Central memory CD8-positive, alpha-beta T cell (primary cell): Measurements from ENCODE around the gene VPS9D1.

Source experiments
- ATAC-seq: fragments of 150-1000 bp; cut with Tn5 transposase; replicated peaks from 2 replicates; pipeline ENCODE4 v1.10.0; 2022; ENCODE audit warnings: mild to moderate bottlenecking, moderate FRiP score, moderate number of reproducible peaks; ENCODE audit not compliant: poor library complexity, severe bottlenecking; ENCODE audit errors: extremely low read depth
- DNase-seq, 2 donors: peaks; one replicate each; pipeline ENCODE4 v3.0.0; 2021; ENCODE audit warnings: low spot score in 2 of 2
- H3K27ac Mint-ChIP-seq: one replicate; pipeline ENCODE4 v1.8.0; 2022; ENCODE audit warnings: low read depth, mild to moderate bottlenecking, moderate library complexity, mixed read lengths
- H3K27me3 Mint-ChIP-seq: one replicate; pipeline ENCODE4 v1.8.0; 2022; ENCODE audit warnings: mixed read lengths
- H3K36me3 Mint-ChIP-seq: one replicate; pipeline ENCODE4 v1.8.0; 2022; ENCODE audit warnings: mild to moderate bottlenecking, moderate library complexity, mixed read lengths; ENCODE audit not compliant: insufficient read depth
- H3K4me1 Mint-ChIP-seq: one replicate; pipeline ENCODE4 v1.8.0; 2022; ENCODE audit warnings: mixed read lengths
- H3K4me3 Mint-ChIP-seq: one replicate; pipeline ENCODE4 v1.8.0; 2022; ENCODE audit warnings: mild to moderate bottlenecking, moderate library complexity, mixed read lengths
- H3K9me3 Mint-ChIP-seq: one replicate; pipeline ENCODE4 v1.8.0; 2022; ENCODE audit warnings: mixed read lengths

The VPS9D1 gene

DNA sequence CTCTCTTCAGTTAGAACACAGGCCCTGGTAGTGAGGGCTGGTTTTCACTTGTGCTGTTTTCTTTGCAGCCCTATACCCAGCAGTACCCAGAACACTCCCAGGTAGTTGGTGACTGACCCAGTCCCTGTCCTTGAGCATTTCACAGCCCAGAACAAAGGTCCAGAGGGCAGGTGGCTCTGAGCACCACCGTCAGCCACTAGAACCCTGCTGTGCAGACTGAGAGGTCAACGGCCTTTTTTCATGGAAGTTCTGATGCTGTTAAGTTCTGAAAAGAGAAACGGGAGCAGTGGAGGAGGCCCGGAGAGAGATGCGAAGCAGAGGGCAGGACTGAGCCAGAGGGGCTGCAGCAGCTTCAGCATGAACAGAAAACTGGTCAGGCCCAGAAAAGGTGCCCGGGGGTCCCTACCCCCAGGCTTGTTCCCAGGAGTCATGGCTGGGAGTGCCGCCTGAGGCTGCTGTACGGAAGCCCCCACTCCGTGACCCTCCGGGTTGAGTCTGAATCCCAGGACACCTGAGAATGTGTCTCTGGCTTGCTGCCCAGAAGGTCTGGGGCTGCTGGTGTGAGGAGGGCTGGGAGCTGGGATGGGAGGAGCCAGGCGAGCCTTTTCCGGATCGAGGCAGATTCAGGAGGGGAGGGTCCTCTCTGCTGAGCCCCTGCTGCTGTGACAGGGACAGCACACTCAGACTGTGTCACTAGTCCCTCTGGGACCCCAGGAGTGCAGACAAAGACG is 9.3 kb upstream of the VPS9D1 start:
- no peaks in the 10 kb centered on the region for H3K27me3 Mint-ChIP-seq
- no peak for DNase-seq
- ATAC-seq: no peak
- peaks cover 36% of the 10 kb centered on the region for H3K4me1 Mint-ChIP-seq
- H3K27ac Mint-ChIP-seq: peak overlapping the region; percentile 65
- peaks cover 96% of the 10 kb centered on the region for H3K36me3 Mint-ChIP-seq
- no peaks in the 10 kb centered on the region for H3K9me3 Mint-ChIP-seq
- no peak overlapping the region for H3K4me3 Mint-ChIP-seq

- H3K27me3 Mint-ChIP-seq: no peaks in the 10 kb centered on the region
- H3K36me3 Mint-ChIP-seq: peaks cover 96% of the 10 kb centered on the region
- H3K9me3 Mint-ChIP-seq: no peaks in the 10 kb centered on the region
- no peak overlapping the region for H3K4me3 Mint-ChIP-seq
- DNase-seq (no peak), ATAC-seq (no peak)
- H3K4me1 Mint-ChIP-seq: peaks cover 42% of the 10 kb centered on the region
- H3K27ac Mint-ChIP-seq: peak overlapping the region; percentile 35
Observed at GRCh38 chr16:89729293-89729692, 8.6 kb upstream of the VPS9D1 start.

DNA sequence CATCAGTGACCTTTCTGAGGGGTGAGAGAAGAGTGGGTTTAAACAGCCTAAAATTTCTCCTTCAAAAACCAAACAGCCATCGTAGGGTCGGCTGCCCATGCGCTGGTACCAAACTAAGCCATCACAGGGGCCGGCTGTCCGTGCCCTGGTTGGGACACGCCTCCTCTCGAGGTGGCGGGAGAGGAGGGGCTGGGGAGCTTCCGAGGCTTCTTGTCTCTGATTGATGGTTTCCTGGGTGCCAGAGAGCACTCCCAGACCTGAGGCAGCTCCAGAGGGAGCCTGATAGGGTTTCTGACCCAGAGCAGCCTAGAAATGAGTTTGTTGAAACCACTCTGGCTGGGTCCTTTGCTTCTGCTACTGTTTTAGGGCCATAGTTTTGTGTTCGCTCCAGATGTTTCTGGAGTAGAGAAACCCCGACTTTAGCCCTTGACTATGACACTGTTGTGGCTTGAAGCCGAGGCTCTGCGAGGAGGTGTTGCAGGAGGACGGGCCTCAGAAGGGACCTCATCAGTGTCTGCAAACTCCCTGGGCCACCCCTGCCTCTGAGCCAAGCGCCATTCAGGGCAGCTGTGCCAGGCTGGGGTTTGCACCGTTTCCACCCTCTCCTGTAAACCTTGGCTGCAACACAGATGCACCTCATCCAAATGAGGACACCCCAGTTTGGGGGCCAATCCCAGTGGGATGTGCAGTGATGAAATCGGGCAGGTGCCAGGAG is 6.9 kb upstream of the VPS9D1 start:
- H3K4me3 Mint-ChIP-seq: peak overlapping the region; percentile 68
- H3K27me3 Mint-ChIP-seq: no peaks in the 10 kb centered on the region
- DNase-seq (no peak), ATAC-seq (no peak)
- peaks cover 51% of the 10 kb centered on the region for H3K4me1 Mint-ChIP-seq
- H3K36me3 Mint-ChIP-seq: peaks cover 96% of the 10 kb centered on the region
- peak overlapping the region; percentile 25 for H3K27ac Mint-ChIP-seq
- H3K9me3 Mint-ChIP-seq: no peaks in the 10 kb centered on the region

DNA sequence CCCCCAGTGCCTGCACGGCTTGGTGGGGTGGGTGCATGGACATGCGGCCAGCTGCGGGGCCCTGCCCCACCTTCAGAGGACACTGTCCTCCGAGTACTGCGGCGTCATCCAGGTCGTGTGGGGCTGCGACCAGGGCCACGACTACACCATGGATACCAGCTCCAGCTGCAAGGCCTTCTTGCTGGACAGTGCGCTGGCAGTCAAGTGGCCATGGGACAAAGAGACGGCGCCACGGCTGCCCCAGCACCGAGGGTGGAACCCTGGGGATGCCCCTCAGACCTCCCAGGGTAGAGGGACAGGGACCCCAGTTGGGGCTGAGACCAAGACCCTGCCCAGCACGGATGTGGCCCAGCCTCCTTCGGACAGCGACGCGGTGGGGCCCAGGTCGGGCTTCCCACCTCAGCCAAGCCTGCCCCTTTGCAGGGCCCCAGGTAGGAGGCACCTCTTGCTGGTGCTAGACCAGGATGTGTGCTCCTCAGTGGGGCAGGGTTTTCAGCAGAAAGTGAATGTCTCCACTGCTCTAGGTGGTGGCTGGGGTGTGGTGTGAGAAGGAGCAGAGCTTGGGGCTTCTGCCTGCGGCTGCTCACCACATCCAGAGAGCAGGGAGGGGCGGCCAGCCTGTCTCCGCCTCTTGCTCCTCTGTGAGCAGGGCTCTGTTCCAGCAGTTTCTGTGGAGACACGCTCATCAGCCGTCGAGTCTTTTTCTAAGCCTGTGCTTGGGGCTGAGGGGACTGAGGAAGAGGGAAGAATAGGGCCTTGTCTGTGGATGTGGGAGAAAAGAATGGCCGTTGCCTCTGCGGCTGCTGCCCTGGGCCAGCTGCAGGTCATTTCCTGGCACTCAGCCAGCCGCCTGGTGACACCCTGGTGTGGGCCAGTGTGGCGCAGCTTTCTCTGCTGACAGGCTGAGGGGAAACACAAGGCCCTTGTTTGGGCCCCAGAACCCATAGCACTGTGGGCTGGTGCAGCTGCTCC is 2.9 kb upstream of the VPS9D1 start:
- Mint-ChIP-seq H3K4me3 (peak overlapping the region; percentile 93), H3K4me1 (peaks cover 48% of the 10 kb centered on the region), H3K36me3 (peaks cover 73% of the 10 kb centered on the region), H3K27me3 (no peaks in the 10 kb centered on the region), H3K9me3 (no peaks in the 10 kb centered on the region), H3K27ac (peak overlapping the region; percentile 97)
- ATAC-seq: peak; percentile 64
- peak; percentile 74 to 93 for DNase-seq

GRCh38 chr16:89722392-89723278 is 1.9 kb upstream of the VPS9D1 start:
- H3K36me3 Mint-ChIP-seq: peaks cover 68% of the 10 kb centered on the region
- H3K4me1 Mint-ChIP-seq: peaks cover 55% of the 10 kb centered on the region
- H3K27me3 Mint-ChIP-seq: no peaks in the 10 kb centered on the region
- H3K27ac Mint-ChIP-seq: peak overlapping the region; percentile 97
- no peaks in the 10 kb centered on the region for H3K9me3 Mint-ChIP-seq
- DNase-seq: peak; percentile 68 to 83
- H3K4me3 Mint-ChIP-seq: peak overlapping the region; percentile 93
- ATAC-seq: peak; percentile 42

- Mint-ChIP-seq H3K9me3 (no peaks in the 10 kb centered on the region), H3K27ac (peak overlapping the region; percentile 97), H3K27me3 (no peaks in the 10 kb centered on the region), H3K4me3 (peak overlapping the region; percentile 93), H3K4me1 (peaks cover 50% of the 10 kb centered on the region), H3K36me3 (peaks cover 59% of the 10 kb centered on the region)
- ATAC-seq: peak; percentile 59
- peak; percentile 81 to 92 for DNase-seq
Observed at GRCh38 chr16:89721546-89722391, 1.1 kb upstream of the VPS9D1 start.

DNA sequence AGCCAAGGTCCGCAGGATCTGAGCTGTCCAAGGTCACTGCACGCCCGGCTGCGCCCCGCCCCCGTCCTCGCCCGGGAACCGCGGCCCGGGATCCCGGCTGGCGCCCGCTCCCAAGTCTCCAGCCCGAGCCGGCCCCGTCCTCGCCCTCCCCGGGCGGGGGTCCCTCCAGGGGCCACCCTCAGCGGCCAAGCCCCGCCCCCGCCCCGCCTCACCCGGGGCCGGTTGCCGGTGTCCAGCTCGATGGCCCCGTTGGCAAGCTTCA is 216 bp downstream of the VPS9D1 start:
- H3K9me3 Mint-ChIP-seq: no peaks in the 10 kb centered on the region

DNA sequence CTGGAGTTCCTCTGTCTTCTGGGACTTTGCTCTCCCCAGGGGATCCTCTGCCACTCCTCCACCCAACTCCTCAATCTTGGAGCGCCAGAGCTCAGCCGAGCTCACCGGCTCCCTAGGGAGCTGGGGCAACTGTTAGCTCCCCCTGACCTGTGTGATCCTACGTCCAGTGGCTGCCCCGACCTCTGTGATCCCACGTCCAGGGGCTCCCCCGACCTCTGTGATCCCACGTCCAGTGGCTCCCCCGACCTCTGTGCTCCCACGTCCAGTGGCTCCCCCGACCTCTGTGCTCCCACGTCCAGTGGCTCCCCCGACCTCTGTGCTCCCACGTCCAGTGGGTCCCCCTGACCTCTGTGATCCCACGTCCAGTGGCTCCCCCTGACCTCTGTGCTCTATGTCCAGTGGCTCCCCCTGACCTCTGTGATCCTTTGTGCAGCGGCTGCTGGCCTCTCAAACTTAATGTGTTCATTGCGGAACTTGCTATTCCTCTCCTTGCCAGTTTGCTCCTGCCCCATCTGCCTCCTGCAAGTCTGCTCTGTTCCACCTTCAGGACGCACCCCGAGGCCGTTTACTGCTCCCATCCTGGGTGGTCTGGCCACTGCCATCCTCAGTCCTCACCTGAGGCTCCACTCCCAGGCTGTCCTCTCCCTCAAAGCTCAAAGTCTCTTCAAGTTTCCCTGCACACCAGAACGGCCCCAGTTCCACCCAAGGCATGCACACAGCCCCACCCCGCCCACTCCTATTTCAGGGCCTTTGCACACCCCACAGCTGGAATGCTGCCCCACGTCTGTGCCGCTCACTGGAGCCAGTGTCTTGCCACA is 2.8 kb downstream of the VPS9D1 start:
- Mint-ChIP-seq H3K9me3 (no peaks in the 10 kb centered on the region), H3K27ac (peak overlapping the region; percentile 80), H3K36me3 (peaks cover 21% of the 10 kb centered on the region), H3K4me3 (no peak overlapping the region), H3K27me3 (no peaks in the 10 kb centered on the region), H3K4me1 (peaks cover 37% of the 10 kb centered on the region)
- ATAC-seq (no peak), DNase-seq (no peak)

More for the DNA sequence above, 216 bp downstream of the VPS9D1 start:
- DNase-seq (no peak), ATAC-seq (no peak)
- H3K27me3 Mint-ChIP-seq: no peaks in the 10 kb centered on the region
- peak overlapping the region; percentile 97 for H3K27ac Mint-ChIP-seq
- peaks cover 47% of the 10 kb centered on the region for H3K36me3 Mint-ChIP-seq
- peak overlapping the region; percentile 93 for H3K4me3 Mint-ChIP-seq
- peaks cover 49% of the 10 kb centered on the region for H3K4me1 Mint-ChIP-seq

- no peak for DNase-seq
- Mint-ChIP-seq H3K9me3 (no peaks in the 10 kb centered on the region), H3K27ac (peak overlapping the region; percentile 80), H3K36me3 (peaks cover 13% of the 10 kb centered on the region), H3K4me1 (peaks cover 31% of the 10 kb centered on the region), H3K27me3 (no peaks in the 10 kb centered on the region), H3K4me3 (no peak overlapping the region)
- no peak for ATAC-seq
Observed at GRCh38 chr16:89716916-89717687, 3.6 kb downstream of the VPS9D1 start.

GRCh38 chr16:89716493-89716892 is 4.2 kb downstream of the VPS9D1 start:
- no peaks in the 10 kb centered on the region for H3K9me3 Mint-ChIP-seq
- no peak overlapping the region for H3K27ac Mint-ChIP-seq
- peaks cover 31% of the 10 kb centered on the region for H3K4me1 Mint-ChIP-seq
- no peak overlapping the region for H3K4me3 Mint-ChIP-seq
- no peak for ATAC-seq
- H3K27me3 Mint-ChIP-seq: no peaks in the 10 kb centered on the region
- peaks cover 12% of the 10 kb centered on the region for H3K36me3 Mint-ChIP-seq
- DNase-seq: no peak
